ENCODE data around the gene ZNF407.

DNA sequence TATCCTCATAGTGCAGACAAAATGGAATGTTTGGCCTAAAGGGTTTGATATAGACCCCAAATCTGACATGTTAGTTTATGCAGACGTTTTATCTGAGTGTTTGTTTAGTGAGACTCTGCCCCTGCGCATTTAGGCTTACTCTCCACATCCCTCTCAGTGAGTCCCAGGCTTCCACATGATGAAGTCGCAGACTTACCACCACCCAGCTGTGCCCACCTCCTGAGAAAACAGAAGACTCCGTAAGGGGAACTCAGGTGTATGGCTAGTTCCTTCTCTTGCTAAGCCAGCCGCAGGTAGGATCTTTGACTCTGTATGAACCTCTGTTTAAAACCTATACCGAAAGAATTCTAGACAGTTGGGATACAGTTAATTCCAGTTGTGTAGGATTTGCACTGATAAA lies 338.7 kb downstream of the ZNF407 start:
- TF ChIP-seq, protein P1, sequence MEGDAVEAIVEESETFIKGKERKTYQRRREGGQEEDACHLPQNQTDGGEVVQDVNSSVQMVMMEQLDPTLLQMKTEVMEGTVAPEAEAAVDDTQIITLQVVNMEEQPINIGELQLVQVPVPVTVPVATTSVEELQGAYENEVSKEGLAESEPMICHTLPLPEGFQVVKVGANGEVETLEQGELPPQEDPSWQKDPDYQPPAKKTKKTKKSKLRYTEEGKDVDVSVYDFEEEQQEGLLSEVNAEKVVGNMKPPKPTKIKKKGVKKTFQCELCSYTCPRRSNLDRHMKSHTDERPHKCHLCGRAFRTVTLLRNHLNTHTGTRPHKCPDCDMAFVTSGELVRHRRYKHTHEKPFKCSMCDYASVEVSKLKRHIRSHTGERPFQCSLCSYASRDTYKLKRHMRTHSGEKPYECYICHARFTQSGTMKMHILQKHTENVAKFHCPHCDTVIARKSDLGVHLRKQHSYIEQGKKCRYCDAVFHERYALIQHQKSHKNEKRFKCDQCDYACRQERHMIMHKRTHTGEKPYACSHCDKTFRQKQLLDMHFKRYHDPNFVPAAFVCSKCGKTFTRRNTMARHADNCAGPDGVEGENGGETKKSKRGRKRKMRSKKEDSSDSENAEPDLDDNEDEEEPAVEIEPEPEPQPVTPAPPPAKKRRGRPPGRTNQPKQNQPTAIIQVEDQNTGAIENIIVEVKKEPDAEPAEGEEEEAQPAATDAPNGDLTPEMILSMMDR (IDR thresholded peaks at IDR 0.05): no peak
- TF ChIP-seq EP300 (IDR thresholded peaks at IDR 0.05) (no peak), POLR2AphosphoS5 (IDR thresholded peaks at IDR 0.05) (no peak)

Data from stomach (tissue), 4 donors.